A549 (cell line): ENCODE measurements around the gene NOD2. TPM values are rescaled to one million over a fixed set of nuclear protein-coding genes. Genes with fewer than 3 reads are reported as not detected.

ENCODE experiments used
- ATAC-seq, 2 experiments: fragments of 200-7000 bp in 1 of 2; fragments of >200 bp in 1 of 2; cut with Nextera tagmentation in 1 of 2; cut with Tn5 transposase in 1 of 2; 3 replicates each; pipeline versions ENCODE4 v1.8.0 to v1.9.1; 2018 to 2020; ENCODE audit warnings: mild to moderate bottlenecking in 1 of 2, moderate library complexity in 1 of 2
- CTCF ChIA-PET: fragments of 300-600 bp; sonication (Branson Sonifier 250); formaldehyde crosslinking; extraction: SDS; loops from one replicate; lab custom pipeline; 2021; ENCODE audit warnings: antibody characterized with exemption, inconsistent platforms; lab: Yijun Ruan, JAX
- POLR2A ChIA-PET: fragments of 350-600 bp; formaldehyde crosslinking; extraction: SDS; loops from one replicate; lab custom pipeline; 2021; ENCODE audit warnings: antibody characterized with exemption, inconsistent platforms; lab: Yijun Ruan, JAX
- DNase-seq, 2 experiments: peaks; one replicate each; pipeline versions ENCODE4 v3.0.0 to v3.0.0-alpha.2; 2011 to 2016; ENCODE audit warnings: low read depth in 1 of 2, low spot score in 1 of 2
- FAIRE-seq: peaks from 2 replicates; lab custom pipeline; 2011; peaks lifted over from hg19 to GRCh38; lab: Jason Lieb, UNC
- H3K27ac ChIP-seq, 2 experiments: fragments of >200 bp; sonication (Bioruptor Twin); formaldehyde crosslinking; 3 replicates each; pipeline ENCODE4 v1.5.1; 2016 to 2017
- H3K4me1 ChIP-seq: fragments of >200 bp; sonication (Bioruptor Twin); formaldehyde crosslinking; 3 replicates; pipeline ENCODE4 v1.6.1; 2016
- H3K4me2 ChIP-seq: fragments of >200 bp; sonication (Bioruptor Twin); formaldehyde crosslinking; 3 replicates; pipeline ENCODE4 v1.6.1; 2016
- H3K4me3 ChIP-seq: fragments of >200 bp; sonication (Bioruptor Twin); formaldehyde crosslinking; 3 replicates; pipeline ENCODE4 v1.5.1; 2016
- H3K9me3 ChIP-seq: fragments of >200 bp; sonication (Bioruptor Twin); formaldehyde crosslinking; 3 replicates; pipeline ENCODE4 v1.6.1; 2016
- CBX8 ChIP-seq: fragments of 200-600 bp; sonication (generic); IDR thresholded peaks from 2 replicates; pipeline ENCODE4 v1.6.1; 2016
- CHD2 ChIP-seq: fragments of 150-350 bp; IDR thresholded peaks from 2 replicates; pipeline ENCODE4 v1.6.1; 2014; ENCODE audit warnings: low read length; ENCODE audit not compliant: partially characterized antibody
- CHD4 ChIP-seq: fragments of 200-600 bp; sonication (generic); IDR thresholded peaks from 2 replicates; pipeline ENCODE4 v1.6.1; 2016; ENCODE audit warnings: antibody characterized with exemption, mild to moderate bottlenecking, borderline replicate concordance
- EHF ChIP-seq: fragments of 250-450 bp; sonication (Bioruptor Pico); IDR thresholded peaks from 2 replicates; pipeline ENCODE4 v1.5.0; 2020; ENCODE audit warnings: mild to moderate bottlenecking
- EP300 ChIP-seq, 2 experiments: fragments of >200 bp; sonication (Bioruptor Twin); formaldehyde crosslinking; IDR thresholded peaks; 2 replicates in 1 of 2; 3 replicates in 1 of 2; pipeline ENCODE4 v1.6.1; 2016 to 2017
- FOXS1 ChIP-seq: fragments of 250-450 bp; sonication (Bioruptor Pico); IDR thresholded peaks from 2 replicates; pipeline ENCODE4 v1.5.0; 2020; ENCODE audit warnings: mild to moderate bottlenecking, moderate library complexity
- HOXB13 ChIP-seq: fragments of 250-450 bp; sonication (Bioruptor Pico); IDR thresholded peaks from 2 replicates; pipeline ENCODE4 v1.5.0; 2020; ENCODE audit warnings: low read depth, mild to moderate bottlenecking, moderate library complexity
- HOXB5 ChIP-seq: fragments of 250-450 bp; sonication (Bioruptor Pico); IDR thresholded peaks from 2 replicates; pipeline ENCODE4 v1.5.0; 2020; ENCODE audit warnings: mild to moderate bottlenecking, moderate library complexity
- KDM1A ChIP-seq: fragments of 200-600 bp; sonication (generic); IDR thresholded peaks from 2 replicates; pipeline ENCODE4 v1.6.1; 2016; ENCODE audit warnings: low read depth, mild to moderate bottlenecking
- KDM5A ChIP-seq: fragments of 200-600 bp; sonication (generic); IDR thresholded peaks from 2 replicates; pipeline ENCODE4 v1.6.1; 2016; ENCODE audit warnings: antibody characterized with exemption, mild to moderate bottlenecking
- MAFK ChIP-seq: fragments of 450-650 bp; IDR thresholded peaks from 2 replicates; pipeline ENCODE4 v1.6.1; 2014; ENCODE audit not compliant: partially characterized antibody
- MAZ ChIP-seq: fragments of 150-350 bp; IDR thresholded peaks from 2 replicates; pipeline ENCODE4 v1.6.1; 2014; ENCODE audit warnings: antibody characterized with exemption, low read depth, low read length, borderline replicate concordance
- NR3C1 ChIP-seq: fragments of >200 bp; sonication (Bioruptor Twin); formaldehyde crosslinking; IDR thresholded peaks from 3 replicates; pipeline ENCODE4 v1.6.1; 2017
- POLR2A ChIP-seq: IDR thresholded peaks from 2 replicates; pipeline ENCODE4 v1.6.1; 2012; ENCODE audit warnings: mild to moderate bottlenecking, low read length
- RARB ChIP-seq: fragments of 250-450 bp; sonication (Bioruptor Pico); IDR thresholded peaks from 2 replicates; pipeline ENCODE4 v1.8.0; 2021; ENCODE audit warnings: mild to moderate bottlenecking, moderate library complexity
- RFX5 ChIP-seq: fragments of 450-650 bp; IDR thresholded peaks from 2 replicates; pipeline ENCODE4 v1.7.1; 2014; ENCODE audit warnings: antibody characterized with exemption, mild to moderate bottlenecking, moderate library complexity
- RNF2 ChIP-seq: fragments of 200-600 bp; sonication (generic); IDR thresholded peaks from 2 replicates; pipeline ENCODE4 v1.6.1; 2016; ENCODE audit warnings: low read depth, mild to moderate bottlenecking, antibody characterized with exemption, moderate library complexity, borderline replicate concordance
- ZNF302 ChIP-seq: fragments of 250-450 bp; sonication (Bioruptor Pico); IDR thresholded peaks from 2 replicates; pipeline ENCODE4 v1.9.0; 2021; ENCODE audit warnings: inconsistent platforms, mild to moderate bottlenecking, moderate library complexity
- ZSCAN20 ChIP-seq: fragments of 250-450 bp; sonication (Bioruptor Pico); IDR thresholded peaks from 2 replicates; pipeline ENCODE4 v1.8.0; 2022; ENCODE audit warnings: mild to moderate bottlenecking, moderate library complexity
- WGBS: methylation state at CpG from one replicate; pipeline ENCODE4 v1.1.6; 2017; ENCODE audit errors: missing lambda C conversion rate; 5-methylcytosine and 5-hydroxymethylcytosine counted together
- polyA plus RNA-seq, 4 experiments: library from polyadenylated mRNA; depleted of rRNA in 3 of 4; stranded (reverse); fragments of >200 nt; fragmentation: RNase III in 1 of 4; extraction: RNeasy Plus Mini Kit Qiagen cat#74134 plus additional on column Dnase treatment in 1 of 4; gene quantifications; 2 replicates in 3 of 4; 3 replicates in 1 of 4; pipeline ENCODE4 v1.2.3, GENCODE V29; 2011 to 2017
- TF ChIP-seq, protein P1 (sequence below): fragments of 250-450 bp; sonication (Bioruptor Pico); IDR thresholded peaks from 2 replicates; pipeline ENCODE4 v1.5.0; 2020; ENCODE audit warnings: low read depth, mild to moderate bottlenecking, moderate library complexity
- TF ChIP-seq, protein P2 (sequence below): fragments of >200 bp; sonication (Bioruptor Twin); formaldehyde crosslinking; IDR thresholded peaks from 3 replicates; pipeline ENCODE4 v1.5.1; 2016
- TF ChIP-seq, protein P3 (sequence below): IDR thresholded peaks from 2 replicates; pipeline ENCODE4 v1.6.1; 2012
- TF ChIP-seq, protein P4 (sequence below): IDR thresholded peaks from 2 replicates; pipeline ENCODE4 v1.6.1; 2012

NOD2 gene
- polyA plus RNA-seq, 2 of the 4 experiments (the other 2 are of a cell fraction): not detected

DNA sequence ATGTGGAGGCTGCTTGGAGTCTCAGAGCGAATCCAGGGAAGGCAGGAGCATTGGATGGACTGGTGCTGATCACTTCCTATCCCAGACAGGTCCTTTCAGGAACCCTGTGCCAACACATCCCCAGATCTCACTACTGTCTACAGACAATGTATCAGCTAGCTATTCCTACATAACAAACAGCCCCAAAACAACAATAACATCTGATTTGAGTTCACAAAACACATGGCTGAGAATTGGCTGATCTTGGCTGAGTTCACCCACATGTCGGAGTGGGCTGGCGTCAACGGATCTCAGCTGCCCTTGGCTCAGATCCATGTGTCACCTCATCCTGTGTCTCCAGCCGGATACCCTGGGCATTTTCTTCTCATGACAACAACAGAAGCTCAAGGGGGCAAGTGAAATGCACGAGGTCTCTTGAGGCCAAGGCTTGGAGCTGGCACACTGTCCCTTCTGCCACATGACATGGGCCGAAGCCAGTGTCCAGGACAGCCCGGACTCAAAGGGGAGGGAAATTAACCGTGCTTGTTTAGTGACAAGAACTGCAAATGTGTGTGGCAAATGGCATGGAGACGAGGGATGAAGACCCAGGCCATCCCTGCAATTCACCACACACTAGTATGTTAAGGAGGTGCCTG, 31.0 kb upstream of the NOD2 start:
- CTCF ChIA-PET: interaction anchor here (0.9 to 8.5 kb wide), 6 partner anchors 9 to 451 kb away, joined by 3 to 132 read pairs (median 4); no protein-coding TSS in a partner anchor
- no peak for FAIRE-seq

DNA sequence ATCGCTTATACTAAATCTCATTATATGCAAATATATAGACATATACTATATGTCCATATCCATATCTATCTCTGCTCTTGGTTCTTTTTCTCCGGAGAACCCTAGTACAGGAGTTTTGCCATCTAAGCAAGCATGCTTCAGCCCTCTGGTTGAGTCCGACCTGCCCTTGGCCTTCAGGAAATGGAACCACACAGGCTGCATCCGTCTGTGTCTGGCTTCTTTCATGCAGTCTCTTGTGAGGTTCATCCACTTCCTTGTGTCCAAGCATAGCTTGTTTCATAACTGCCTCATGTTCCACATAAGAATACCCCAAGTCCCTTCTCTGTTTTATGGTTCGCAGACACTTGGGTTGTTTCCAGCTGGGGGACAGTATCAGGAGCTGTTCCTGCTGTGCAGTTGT, 29.1 kb upstream of the NOD2 start:
- ATAC-seq: no peak
- no peak for FAIRE-seq
- Histone ChIP-seq H3K9me3 (peaks cover 4% of the 10 kb centered on the region; the same call in 2 of the 3 replicates), H3K4me3 (no peak overlapping the region), H3K4me1 (no peaks in the 10 kb centered on the region), H3K27ac (no peak overlapping the region), H3K4me2 (no peak overlapping the region)
- ChIA-PET POLR2A (no interaction called here), CTCF (interaction anchor here (0.6 to 8.5 kb wide), 17 partner anchors 9 to 639 kb away, joined by 3 to 132 read pairs (median 5); partner anchors contain the start of gene CNEP1R1)
- 88% methylated on average over 5 of the region's 5 CpGs for WGBS
- DNase-seq: no peak
- no peak for TF ChIP-seq NR3C1
- TF ChIP-seq, protein P1, sequence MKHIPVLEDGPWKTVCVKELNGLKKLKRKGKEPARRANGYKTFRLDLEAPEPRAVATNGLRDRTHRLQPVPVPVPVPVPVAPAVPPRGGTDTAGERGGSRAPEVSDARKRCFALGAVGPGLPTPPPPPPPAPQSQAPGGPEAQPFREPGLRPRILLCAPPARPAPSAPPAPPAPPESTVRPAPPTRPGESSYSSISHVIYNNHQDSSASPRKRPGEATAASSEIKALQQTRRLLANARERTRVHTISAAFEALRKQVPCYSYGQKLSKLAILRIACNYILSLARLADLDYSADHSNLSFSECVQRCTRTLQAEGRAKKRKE (CRISPR knock-in tag): no peak
- TF ChIP-seq HOXB5 (CRISPR knock-in tag): no peak
- TF ChIP-seq KDM1A: no peak
- no peak for TF ChIP-seq FOXS1
- no peak for TF ChIP-seq HOXB13 (CRISPR knock-in tag)
- TF ChIP-seq CHD4: no peak
- TF ChIP-seq CHD2: no peak
- no peak for TF ChIP-seq CBX8
- no peak for TF ChIP-seq MAZ
- TF ChIP-seq, all 56 proteins: peak for 0

More for the DNA sequence above, 31.0 kb upstream of the NOD2 start:
- WGBS: 58% methylated on average over 10 of the region's 10 CpGs
- no peak overlapping the region for H3K4me2 ChIP-seq
- DNase-seq (no peak), ATAC-seq (no peak)
- H3K4me1 ChIP-seq: no peaks in the 10 kb centered on the region
- POLR2A ChIA-PET: no interaction called here
- TF ChIP-seq MAFK (no peak), KDM5A (no peak), EP300 (IDR thresholded peaks at IDR 0.05) (no peak), POLR2A (no peak), RFX5 (no peak), CHD4 (no peak), FOXS1 (no peak), ZNF302 (no peak), EHF (CRISPR knock-in tag) (no peak), RARB (CRISPR knock-in tag) (no peak), ZSCAN20 (no peak), RNF2 (no peak)
- TF ChIP-seq, protein P1 (CRISPR knock-in tag): no peak
- TF ChIP-seq, protein P2, sequence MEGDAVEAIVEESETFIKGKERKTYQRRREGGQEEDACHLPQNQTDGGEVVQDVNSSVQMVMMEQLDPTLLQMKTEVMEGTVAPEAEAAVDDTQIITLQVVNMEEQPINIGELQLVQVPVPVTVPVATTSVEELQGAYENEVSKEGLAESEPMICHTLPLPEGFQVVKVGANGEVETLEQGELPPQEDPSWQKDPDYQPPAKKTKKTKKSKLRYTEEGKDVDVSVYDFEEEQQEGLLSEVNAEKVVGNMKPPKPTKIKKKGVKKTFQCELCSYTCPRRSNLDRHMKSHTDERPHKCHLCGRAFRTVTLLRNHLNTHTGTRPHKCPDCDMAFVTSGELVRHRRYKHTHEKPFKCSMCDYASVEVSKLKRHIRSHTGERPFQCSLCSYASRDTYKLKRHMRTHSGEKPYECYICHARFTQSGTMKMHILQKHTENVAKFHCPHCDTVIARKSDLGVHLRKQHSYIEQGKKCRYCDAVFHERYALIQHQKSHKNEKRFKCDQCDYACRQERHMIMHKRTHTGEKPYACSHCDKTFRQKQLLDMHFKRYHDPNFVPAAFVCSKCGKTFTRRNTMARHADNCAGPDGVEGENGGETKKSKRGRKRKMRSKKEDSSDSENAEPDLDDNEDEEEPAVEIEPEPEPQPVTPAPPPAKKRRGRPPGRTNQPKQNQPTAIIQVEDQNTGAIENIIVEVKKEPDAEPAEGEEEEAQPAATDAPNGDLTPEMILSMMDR: no peak
- TF ChIP-seq, protein P3, sequence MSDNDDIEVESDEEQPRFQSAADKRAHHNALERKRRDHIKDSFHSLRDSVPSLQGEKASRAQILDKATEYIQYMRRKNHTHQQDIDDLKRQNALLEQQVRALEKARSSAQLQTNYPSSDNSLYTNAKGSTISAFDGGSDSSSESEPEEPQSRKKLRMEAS: no peak
- TF ChIP-seq, protein P4, sequence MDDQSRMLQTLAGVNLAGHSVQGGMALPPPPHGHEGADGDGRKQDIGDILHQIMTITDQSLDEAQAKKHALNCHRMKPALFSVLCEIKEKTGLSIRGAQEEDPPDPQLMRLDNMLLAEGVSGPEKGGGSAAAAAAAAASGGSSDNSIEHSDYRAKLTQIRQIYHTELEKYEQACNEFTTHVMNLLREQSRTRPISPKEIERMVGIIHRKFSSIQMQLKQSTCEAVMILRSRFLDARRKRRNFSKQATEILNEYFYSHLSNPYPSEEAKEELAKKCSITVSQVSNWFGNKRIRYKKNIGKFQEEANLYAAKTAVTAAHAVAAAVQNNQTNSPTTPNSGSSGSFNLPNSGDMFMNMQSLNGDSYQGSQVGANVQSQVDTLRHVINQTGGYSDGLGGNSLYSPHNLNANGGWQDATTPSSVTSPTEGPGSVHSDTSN: no peak
- no peak overlapping the region for H3K27ac ChIP-seq
- no peak overlapping the region for H3K4me3 ChIP-seq
- H3K9me3 ChIP-seq: peaks cover 4% of the 10 kb centered on the region; the same call in 2 of the 3 replicates
